Common myeloid progenitor, CD34-positive (primary cell): ENCODE measurements around the gene SOSTDC1.
A peak's percentile ranks its signal among the peaks of the same experiment; 100 is the strongest.

Experiments used
- CTCF ChIA-PET: fragments of 350-600 bp; sonication (Branson Sonifier 250); formaldehyde crosslinking; loops from one replicate; lab custom pipeline; 2021; ENCODE audit warnings: antibody characterized with exemption; lab: Charles Lee
- POLR2A ChIA-PET: fragments of 350-600 bp; sonication (Branson Sonifier 250); formaldehyde crosslinking; loops from one replicate; lab custom pipeline; 2021; ENCODE audit warnings: antibody characterized with exemption; lab: Charles Lee
- DNase-seq, 3 donors: peaks; one replicate each; pipeline versions ENCODE4 v3.0.0 to v3.0.0-alpha.2; 2013
- H3K27ac ChIP-seq, 2 experiments: 1 replicate in 1 of 2; 2 replicates in 1 of 2; pipeline ENCODE4 v1.7.0; 2013; ENCODE audit warnings: inconsistent platforms in 2 of 2, low read length in 2 of 2, mild to moderate bottlenecking in 2 of 2, low read depth in 1 of 2, moderate library complexity in 1 of 2; ENCODE audit not compliant: severe bottlenecking in 2 of 2, insufficient read depth in 1 of 2, poor library complexity in 1 of 2
- H3K27me3 ChIP-seq, 5 experiments: replicated peaks in 2 of 5; 1 replicate in 3 of 5; 2 replicates in 2 of 5; pipeline versions ENCODE4 v1.6.1 to v1.7.0; 2013; ENCODE audit warnings: low read length in 4 of 5, mild to moderate bottlenecking in 2 of 5, moderate library complexity in 2 of 5, inconsistent platforms in 1 of 5; ENCODE audit not compliant: insufficient read depth in 5 of 5, control insufficient read depth in 4 of 5
- H3K36me3 ChIP-seq, 4 experiments: 1 replicate in 2 of 4; 2 replicates in 2 of 4; pipeline versions ENCODE4 v1.6.1 to v1.7.0; 2013; ENCODE audit warnings: low read length in 3 of 4, control low read depth in 1 of 4, mild to moderate bottlenecking in 1 of 4; ENCODE audit not compliant: control insufficient read depth in 4 of 4, insufficient read depth in 4 of 4
- H3K4me1 ChIP-seq, 4 experiments: 1 replicate in 3 of 4; 2 replicates in 1 of 4; pipeline versions ENCODE4 v1.6.1 to v1.7.1; 2013; ENCODE audit warnings: low read length in 3 of 4, mild to moderate bottlenecking in 3 of 4, control low read depth in 1 of 4, inconsistent platforms in 1 of 4, moderate library complexity in 1 of 4; ENCODE audit not compliant: control insufficient read depth in 4 of 4, insufficient read depth in 4 of 4; ENCODE audit errors: control extremely low read depth in 1 of 4
- H3K4me3 ChIP-seq, 7 experiments: 1 replicate in 4 of 7; 2 replicates in 3 of 7; pipeline versions ENCODE4 v1.5.1 to v1.7.0; 2013; ENCODE audit warnings: mild to moderate bottlenecking in 7 of 7, low read length in 6 of 7, moderate library complexity in 6 of 7, inconsistent platforms in 2 of 7, low read depth in 2 of 7, control low read depth in 1 of 7; ENCODE audit not compliant: insufficient read depth in 4 of 7, control insufficient read depth in 1 of 7; ENCODE audit errors: extremely low read depth in 1 of 7
- H3K9me3 ChIP-seq, 5 experiments: 1 replicate in 4 of 5; 2 replicates in 1 of 5; pipeline versions ENCODE4 v1.6.1 to v1.7.1; 2013; ENCODE audit warnings: low read length in 4 of 5, mild to moderate bottlenecking in 2 of 5, inconsistent platforms in 1 of 5, low read depth in 1 of 5, moderate library complexity in 1 of 5; ENCODE audit not compliant: control insufficient read depth in 4 of 5, insufficient read depth in 2 of 5; ENCODE audit errors: control extremely low read depth in 1 of 5
- WGBS: methylation state at CpG from one replicate; pipeline ENCODE4 v1.1.5; 2013; ENCODE audit not compliant: insufficient coverage; 5-methylcytosine and 5-hydroxymethylcytosine counted together

SOSTDC1 gene

DNA sequence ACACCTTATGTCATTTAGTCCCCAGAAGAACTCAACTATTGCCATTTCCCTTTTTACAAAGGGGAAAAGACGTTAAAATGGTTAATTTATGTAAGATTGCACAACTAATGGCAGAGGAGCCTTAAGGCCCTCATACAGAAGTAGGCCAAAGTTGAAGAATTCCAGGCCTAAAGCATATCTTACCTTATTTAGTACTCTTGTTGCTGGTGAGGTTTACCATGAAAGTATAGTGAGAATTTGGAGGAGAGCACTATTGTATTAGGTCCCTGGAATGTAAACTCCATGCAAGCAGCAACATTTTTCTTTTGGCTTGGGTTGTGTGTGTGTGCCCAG is 43.5 kb downstream of the SOSTDC1 start:
- Histone ChIP-seq H3K9me3 (no peaks in the 10 kb centered on the region), H3K27me3 (no peaks in the 10 kb centered on the region), H3K4me1 (peaks cover 8 to 33% (median 22%) of the 10 kb centered on the region in 4 experiments), H3K36me3 (no peaks in the 10 kb centered on the region), H3K4me3 (no peak overlapping the region), H3K27ac (peak overlapping the region; percentile 80 to 91)
- ChIA-PET POLR2A (interaction anchor here (0.8 kb wide), 1 partner anchor 153 kb away, joined by 3 read pairs; no protein-coding TSS in a partner anchor), CTCF (interaction anchor here (1.1 to 2.3 kb wide), 2 partner anchors 10 to 74 kb away, joined by 4 to 21 read pairs; no protein-coding TSS in a partner anchor)
- DNase-seq: no peak
- no CpG with 5 or more reads among the region's 1 CpG for whole genome bisulfite sequencing

- H3K27me3 ChIP-seq: no peaks in the 10 kb centered on the region
- ChIA-PET CTCF (interaction anchor here (0.7 to 2.5 kb wide), 7 partner anchors 10 to 735 kb away, joined by 3 to 21 read pairs (median 4); partner anchors contain the start of gene MEOX2), POLR2A (interaction anchor here (0.8 kb wide), 2 partner anchors 152 to 153 kb away, joined by 3 to 4 read pairs; no protein-coding TSS in a partner anchor)
- H3K36me3 ChIP-seq: no peaks in the 10 kb centered on the region
- H3K27ac ChIP-seq: peak within 1 kb of the TSS; percentile 80 to 91
- DNase-seq: peak; percentile 47 to 80 (median 68)
- H3K4me1 ChIP-seq: peaks cover 8 to 37% (median 24%) of the 10 kb centered on the region in 4 experiments
- no peaks in the 10 kb centered on the region for H3K9me3 ChIP-seq
- peak within 1 kb of the TSS; percentile 63 to 81 (median 71) for H3K4me3 ChIP-seq
- WGBS: 11% methylated on average over 38 of the region's 50 CpGs
Observed at GRCh38 chr7:16421333-16422102, 44.0 kb downstream of the SOSTDC1 start, which contains the start of gene CRPPA. TSS of gene CRPPA (minus strand) at chr7:16421538. CDS start at chr7:16421322, 216 bp downstream.

- POLR2A ChIA-PET: interaction anchor here (0.5 to 0.8 kb wide), 2 partner anchors 35 to 152 kb away, joined by 3 to 4 read pairs; no protein-coding TSS in a partner anchor
- peak; percentile 88 to 96 (median 94) for DNase-seq
Observed at GRCh38 chr7:16420649-16421332, 44.7 kb downstream of the SOSTDC1 start.

GRCh38 chr7:16420329-16420648 is 45.2 kb downstream of the SOSTDC1 start:
- no peaks in the 10 kb centered on the region for H3K27me3 ChIP-seq
- 0% methylated on average over 1 of the region's 3 CpGs for WGBS
- H3K4me3 ChIP-seq: peak overlapping the region; percentile 63 to 81 (median 71)
- H3K9me3 ChIP-seq: no peaks in the 10 kb centered on the region
- no peak for DNase-seq
- POLR2A ChIA-PET: interaction anchor here (0.8 kb wide), 1 partner anchor 151 kb away, joined by 4 read pairs; no protein-coding TSS in a partner anchor
- peak overlapping the region; percentile 80 to 91 for H3K27ac ChIP-seq
- H3K36me3 ChIP-seq: no peaks in the 10 kb centered on the region
- peaks cover 8 to 40% (median 24%) of the 10 kb centered on the region in 4 experiments for H3K4me1 ChIP-seq
- CTCF ChIA-PET: interaction anchor here (1.1 to 2.5 kb wide), 5 partner anchors 11 to 153 kb away, joined by 3 to 21 read pairs (median 6); no protein-coding TSS in a partner anchor

More at GRCh38 chr7:16420649-16421332, 44.7 kb downstream of the SOSTDC1 start:
- CTCF ChIA-PET: interaction anchor here (0.7 to 2.5 kb wide), 8 partner anchors 11 to 734 kb away, joined by 3 to 21 read pairs (median 4); partner anchors contain the start of gene MEOX2
- Histone ChIP-seq H3K27ac (peak overlapping the region; percentile 80 to 91), H3K4me1 (peaks cover 8 to 40% (median 24%) of the 10 kb centered on the region in 4 experiments), H3K36me3 (no peaks in the 10 kb centered on the region), H3K27me3 (no peaks in the 10 kb centered on the region), H3K4me3 (peak overlapping the region; percentile 63 to 81 (median 71)), H3K9me3 (no peaks in the 10 kb centered on the region)
- 0% methylated on average over 40 of the region's 56 CpGs for WGBS

DNA sequence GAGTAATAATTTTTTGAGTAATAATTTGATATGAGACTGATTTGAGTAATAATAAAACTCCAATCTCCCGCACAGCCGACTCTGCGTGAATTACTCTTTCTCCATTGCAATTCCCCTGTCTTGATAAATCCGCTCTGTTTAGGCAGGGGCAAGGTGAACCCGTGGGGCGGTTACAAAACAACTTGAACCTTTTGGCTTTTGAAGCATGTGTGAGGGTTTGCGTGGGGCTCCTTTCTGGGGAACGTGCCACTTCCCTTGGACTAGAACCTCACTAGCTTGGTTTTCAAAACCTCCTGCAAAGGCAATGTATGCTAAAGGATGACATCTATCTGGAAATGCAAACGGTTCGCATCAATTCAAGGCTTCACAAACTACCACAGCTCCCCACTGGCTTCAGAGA is 45.7 kb downstream of the SOSTDC1 start:
- no peak for DNase-seq
- Histone ChIP-seq H3K4me3 (peak overlapping the region in 6 of 7 experiments; percentile 63 to 81 (median 74)), H3K9me3 (no peaks in the 10 kb centered on the region), H3K27ac (peak overlapping the region; percentile 80 to 91), H3K4me1 (peaks cover 8 to 40% (median 24%) of the 10 kb centered on the region in 4 experiments), H3K27me3 (no peaks in the 10 kb centered on the region), H3K36me3 (no peaks in the 10 kb centered on the region)
- ChIA-PET POLR2A (no interaction called here), CTCF (interaction anchor here (1.0 to 2.5 kb wide), 5 partner anchors 10 to 152 kb away, joined by 3 to 21 read pairs (median 6); no protein-coding TSS in a partner anchor)
- 82% methylated on average over 7 of the region's 10 CpGs for WGBS

DNA sequence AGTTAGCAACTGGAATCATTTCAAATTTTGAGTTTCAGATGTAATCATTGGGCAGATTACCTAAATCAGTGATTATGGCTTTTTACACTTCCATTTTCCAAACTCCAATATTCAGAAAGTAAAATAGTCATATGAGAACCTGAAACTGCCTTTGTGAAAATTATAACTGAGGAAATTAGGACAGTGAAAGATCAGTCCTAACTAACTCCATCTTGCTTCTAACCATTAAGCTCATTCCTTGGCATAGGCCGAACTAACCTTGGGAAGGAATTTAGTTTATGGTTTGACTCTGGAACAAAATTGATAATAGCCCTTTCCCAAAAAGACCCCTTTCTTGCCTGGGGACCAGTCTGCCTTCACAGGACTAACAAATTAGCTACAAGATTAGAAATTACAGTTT is 46.4 kb downstream of the SOSTDC1 start:
- peaks cover 8 to 40% (median 24%) of the 10 kb centered on the region in 4 experiments for H3K4me1 ChIP-seq
- WGBS: no CpG with 5 or more reads among the region's 1 CpG
- H3K4me3 ChIP-seq: no peak overlapping the region
- H3K27ac ChIP-seq: peak overlapping the region in 1 of 2 experiments; percentile 91
- H3K27me3 ChIP-seq: no peaks in the 10 kb centered on the region
- H3K9me3 ChIP-seq: no peaks in the 10 kb centered on the region
- no peak for DNase-seq
- ChIA-PET POLR2A (no interaction called here), CTCF (interaction anchor here (0.5 to 2.5 kb wide), 5 partner anchors 13 to 339 kb away, joined by 3 to 9 read pairs (median 5); no protein-coding TSS in a partner anchor)
- H3K36me3 ChIP-seq: no peaks in the 10 kb centered on the region
